Panc1 (cell line): Measurements from ENCODE around the gene TAGLN.
"Not testable (repeated sequence)": the region's sequence is repeated elsewhere in the genome, so short reads cannot be mapped to it uniquely, and the experiment has no call there.

ENCODE experiments used
- CTCF ChIP-seq: fragments of 450-650 bp; IDR thresholded peaks from 2 replicates; pipeline ENCODE4 v1.5.1; 2017; ENCODE audit warnings: mild to moderate bottlenecking
- POLR2AphosphoS5 ChIP-seq: IDR thresholded peaks from 2 replicates; pipeline ENCODE4 v1.6.1; 2012; ENCODE audit warnings: mild to moderate bottlenecking, low read depth, low read length, moderate library complexity

GRCh38 chr11:117208710-117209109, 9.5 kb downstream of the TAGLN start:
- not testable (repeated sequence) for TF ChIP-seq CTCF, POLR2AphosphoS5
